ENCODE measurements around the gene CPEB3. TPM values are rescaled to one million over a fixed set of nuclear protein-coding genes. Genes with fewer than 3 reads are reported as not detected.

The CPEB3 gene
- total RNA-seq, 1 donor from 2014 or later, result 1.1 TPM

- H3K27ac Mint-ChIP-seq (ENCODE audit: unreplicated experiment), result peak overlapping the region; percentile 94
- no peak for DNase-seq (ENCODE audit: low spot score)
- H3K9me3 Mint-ChIP-seq (ENCODE audit: low read depth), result no peaks in the 10 kb centered on the region
These were observed 51.1 kb downstream of the CPEB3 start for GRCh38 chr10:92239600-92240288.

GRCh38 chr10:92239151-92239599, 51.7 kb downstream of the CPEB3 start:
- Mint-ChIP-seq H3K9me3 (ENCODE audit: low read depth) (no peaks in the 10 kb centered on the region), H3K27me3 (ENCODE audit: low read depth) (no peaks in the 10 kb centered on the region), H3K36me3 (ENCODE audit: low read depth) (no peaks in the 10 kb centered on the region), H3K27ac (ENCODE audit: unreplicated experiment) (no peak overlapping the region), H3K4me1 (ENCODE audit: low read depth) (peaks cover 37% of the 10 kb centered on the region), H3K4me3 (ENCODE audit: unreplicated experiment) (peak overlapping the region; percentile 83)
- DNase-seq (ENCODE audit: low spot score), result no peak
- no peak for TF ChIP-seq CTCF (IDR thresholded peaks at IDR 0.05)

More at GRCh38 chr10:92239600-92240288, 51.1 kb downstream of the CPEB3 start:
- no peaks in the 10 kb centered on the region for H3K36me3 Mint-ChIP-seq (ENCODE audit: low read depth)
- H3K4me1 Mint-ChIP-seq (ENCODE audit: low read depth), result peaks cover 37% of the 10 kb centered on the region
- TF ChIP-seq CTCF (IDR thresholded peaks at IDR 0.05), result no peak
- no peaks in the 10 kb centered on the region for H3K27me3 Mint-ChIP-seq (ENCODE audit: low read depth)
- peak overlapping the region; percentile 83 for H3K4me3 Mint-ChIP-seq (ENCODE audit: unreplicated experiment)

- no peak for DNase-seq (ENCODE audit: low spot score)
- no peak overlapping the region for H3K27ac Mint-ChIP-seq (ENCODE audit: unreplicated experiment)
- peak overlapping the region; percentile 83 for H3K4me3 Mint-ChIP-seq (ENCODE audit: unreplicated experiment)
- H3K9me3 Mint-ChIP-seq (ENCODE audit: low read depth), result no peaks in the 10 kb centered on the region
- H3K36me3 Mint-ChIP-seq (ENCODE audit: low read depth), result no peaks in the 10 kb centered on the region
- peaks cover 37% of the 10 kb centered on the region for H3K4me1 Mint-ChIP-seq (ENCODE audit: low read depth)
- no peak for TF ChIP-seq CTCF (IDR thresholded peaks at IDR 0.05)
- H3K27me3 Mint-ChIP-seq (ENCODE audit: low read depth), result no peaks in the 10 kb centered on the region
These were observed 52.2 kb downstream of the CPEB3 start for GRCh38 chr10:92238586-92239098.

GRCh38 chr10:92238054-92238585, 52.8 kb downstream of the CPEB3 start:
- Mint-ChIP-seq H3K27me3 (ENCODE audit: low read depth) (no peaks in the 10 kb centered on the region), H3K4me3 (ENCODE audit: unreplicated experiment) (no peak overlapping the region), H3K27ac (ENCODE audit: unreplicated experiment) (no peak overlapping the region), H3K4me1 (ENCODE audit: low read depth) (peaks cover 31% of the 10 kb centered on the region), H3K36me3 (ENCODE audit: low read depth) (no peaks in the 10 kb centered on the region), H3K9me3 (ENCODE audit: low read depth) (no peaks in the 10 kb centered on the region)
- no peak for TF ChIP-seq CTCF (IDR thresholded peaks at IDR 0.05)
- DNase-seq (ENCODE audit: low spot score), result no peak

GRCh38 chr10:92231196-92231595, 59.7 kb downstream of the CPEB3 start:
- Mint-ChIP-seq H3K4me3 (ENCODE audit: unreplicated experiment) (no peak overlapping the region), H3K27ac (ENCODE audit: unreplicated experiment) (no peak overlapping the region), H3K36me3 (ENCODE audit: low read depth) (no peaks in the 10 kb centered on the region)

More at GRCh38 chr10:92231196-92231595, 59.7 kb downstream of the CPEB3 start:
- no peaks in the 10 kb centered on the region for H3K27me3 Mint-ChIP-seq (ENCODE audit: low read depth)
- no peak for TF ChIP-seq CTCF (IDR thresholded peaks at IDR 0.05)
- peaks cover 6% of the 10 kb centered on the region for H3K4me1 Mint-ChIP-seq (ENCODE audit: low read depth)
- no peaks in the 10 kb centered on the region for H3K9me3 Mint-ChIP-seq (ENCODE audit: low read depth)
- DNase-seq (ENCODE audit: low spot score), result no peak

All from chondrocyte (in vitro differentiated cells).